Measurements from ENCODE around the gene GABPB2.

Gene GABPB2

GRCh38 chr1:151165281-151165737, 94.7 kb downstream of the GABPB2 start:
- peak; percentile 26 for DNase-seq

DNA sequence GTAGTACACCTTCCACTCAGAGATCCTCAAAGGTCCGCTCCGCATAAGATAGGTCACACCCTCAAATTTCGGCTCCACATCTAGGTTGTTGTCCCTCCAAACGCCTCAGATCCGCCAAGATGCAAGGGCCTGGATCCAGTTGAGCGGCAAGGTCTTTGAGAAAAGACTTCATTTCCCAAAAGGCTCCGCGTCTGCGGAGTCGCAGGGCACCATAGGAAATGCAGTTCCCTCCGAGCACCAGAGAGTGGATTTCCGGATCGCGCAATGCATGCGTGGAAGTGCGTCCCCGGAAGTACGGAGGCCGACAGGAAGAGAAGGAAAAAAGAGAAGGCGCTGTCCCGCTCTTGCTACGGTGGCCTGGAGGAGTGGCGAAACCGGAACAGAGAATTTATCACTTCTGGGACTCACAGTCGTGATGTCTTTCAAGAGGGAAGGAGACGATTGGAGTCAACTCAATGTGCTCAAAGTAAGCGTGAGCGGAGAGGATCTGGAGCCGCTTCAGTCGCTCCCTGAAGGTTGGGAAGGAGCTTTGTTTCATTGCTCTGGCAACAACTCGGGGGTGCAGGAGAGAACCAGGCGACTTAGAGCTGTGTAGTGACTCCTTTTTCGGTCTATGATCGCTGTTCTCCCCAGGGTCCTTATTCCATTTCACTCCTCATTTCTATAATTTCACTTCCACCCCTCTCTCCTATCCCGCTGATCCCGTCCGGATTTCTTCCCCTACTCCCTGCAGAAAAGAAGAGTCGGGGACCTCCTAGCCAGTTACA, 95.4 kb downstream of the GABPB2 start, which contains the start of the genes LYSMD1 and SCNM1:
LYSMD1 (minus strand) TSS at position 165 of the 767 bp plus-strand sequence. CDS start 644 bp downstream, outside the sequence.
SCNM1 (plus strand) TSS at position 407 of the 767 bp plus-strand sequence; CDS start at position 416, 9 bp downstream.
- DNase-seq: peak; percentile 92

DNA sequence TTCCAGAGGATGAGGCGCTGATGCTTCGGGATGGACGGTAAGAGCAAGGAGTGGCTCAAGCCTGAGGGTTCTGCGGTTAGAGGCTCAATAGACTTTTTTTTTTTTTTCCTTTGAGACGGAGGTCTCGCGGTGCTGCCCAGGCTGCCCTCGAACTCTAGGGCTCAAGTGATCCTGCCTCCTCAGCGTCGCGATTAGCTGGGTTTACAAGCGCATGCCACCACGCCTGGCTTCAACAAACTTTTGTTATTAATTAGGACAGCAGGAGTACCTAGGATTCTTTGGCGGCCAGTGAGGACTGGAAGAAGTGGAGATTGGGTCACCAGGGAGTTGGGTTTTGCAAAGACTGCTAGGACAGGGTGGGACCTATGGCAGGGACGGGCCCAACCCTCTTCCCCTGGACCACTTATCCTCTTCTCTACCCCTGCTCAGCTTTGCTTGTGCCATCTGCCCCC, 96.0 kb downstream of the GABPB2 start:
- no peak for DNase-seq

DNA sequence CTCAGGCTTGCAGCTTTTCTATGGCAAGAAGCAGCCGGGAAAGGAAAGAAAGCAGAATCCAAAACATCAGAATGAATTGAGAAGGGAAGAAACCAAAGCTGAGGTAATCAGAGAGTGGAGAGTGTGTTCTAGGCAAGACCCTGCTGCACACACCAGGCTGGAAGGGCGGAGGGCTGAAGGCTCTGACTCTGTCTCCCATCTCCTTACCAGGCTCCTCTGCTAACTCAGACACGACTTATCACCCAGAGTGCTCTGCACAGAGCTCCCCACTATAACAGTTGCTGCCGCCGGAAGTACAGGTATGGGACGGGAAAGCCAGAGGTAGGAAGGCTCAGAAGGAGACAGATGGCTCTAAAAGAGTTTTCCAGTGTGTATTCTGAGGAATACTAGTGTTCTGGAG, 96.6 kb downstream of the GABPB2 start:
- DNase-seq: no peak

- no peak for DNase-seq
Measured at GRCh38 chr1:151171190-151171589, 100.6 kb downstream of the GABPB2 start.
